ENCODE measurements around the gene LYSMD4.
A peak's percentile ranks its signal among the peaks of the same experiment; 100 is the strongest.

LYSMD4 gene

GRCh38 chr15:99704444-99704838 is 28.8 kb downstream of the LYSMD4 start:
- Histone ChIP-seq H3K9me3 (ENCODE audit: low read length) (no peaks in the 10 kb centered on the region), H3K27me3 (ENCODE audit: insufficient read depth, low read length) (no peaks in the 10 kb centered on the region), H4K20me1 (ENCODE audit: insufficient read depth, low read length) (no peaks in the 10 kb centered on the region), H3K4me2 (ENCODE audit: low read length) (no peak overlapping the region), H3K27ac (ENCODE audit: low read depth, low read length, poor library complexity, severe bottlenecking) (no peak overlapping the region), H3K79me2 (ENCODE audit: insufficient read depth, low read length) (no peaks in the 10 kb centered on the region), H3K4me1 (ENCODE audit: insufficient read depth, low read length, severe bottlenecking) (peaks cover 33% of the 10 kb centered on the region), H2AFZ (ENCODE audit: low read length) (no peak overlapping the region), H3K4me3 (ENCODE audit: low read depth, low read length, poor library complexity, severe bottlenecking) (no peak overlapping the region), H3K9ac (ENCODE audit: low read length) (no peak overlapping the region), H3K9me2 (ENCODE audit: low read depth, low read length) (no peaks in the 10 kb centered on the region), H3K36me3 (ENCODE audit: insufficient read depth, low read length) (peaks cover 9% of the 10 kb centered on the region; the same call in 1 of the 2 replicates), H3F3A (ENCODE audit: insufficient read depth, low read length) (no peaks in the 10 kb centered on the region)
- TF ChIP-seq CTCF (IDR thresholded peaks at IDR 0.05; ENCODE audit: low read length) (peak; percentile 79), EZH2 (IDR thresholded peaks at IDR 0.05; ENCODE audit: borderline replicate concordance, low read length) (no peak)

- no peaks in the 10 kb centered on the region for H3K9me3 ChIP-seq (ENCODE audit: low read length)
- peak overlapping the region; percentile 47 for H3K27ac ChIP-seq (ENCODE audit: low read depth, low read length, poor library complexity, severe bottlenecking)
- TF ChIP-seq CTCF (IDR thresholded peaks at IDR 0.05; ENCODE audit: low read length) (peak; percentile 43; the same call in 1 of the 2 replicates), EZH2 (IDR thresholded peaks at IDR 0.05; ENCODE audit: borderline replicate concordance, low read length) (no peak)
- no peak overlapping the region for H2AFZ ChIP-seq (ENCODE audit: low read length)
- H3K36me3 ChIP-seq (ENCODE audit: insufficient read depth, low read length): peaks cover 5% of the 10 kb centered on the region; the same call in 1 of the 2 replicates
- H3K4me1 ChIP-seq (ENCODE audit: insufficient read depth, low read length, severe bottlenecking): peaks cover 33% of the 10 kb centered on the region
- H4K20me1 ChIP-seq (ENCODE audit: insufficient read depth, low read length): no peaks in the 10 kb centered on the region
- H3K9me2 ChIP-seq (ENCODE audit: low read depth, low read length): no peaks in the 10 kb centered on the region
- no peaks in the 10 kb centered on the region for H3F3A ChIP-seq (ENCODE audit: insufficient read depth, low read length)
- no peaks in the 10 kb centered on the region for H3K79me2 ChIP-seq (ENCODE audit: insufficient read depth, low read length)
- no peak overlapping the region for H3K4me3 ChIP-seq (ENCODE audit: low read depth, low read length, poor library complexity, severe bottlenecking)
- no peak overlapping the region for H3K9ac ChIP-seq (ENCODE audit: low read length)
- H3K27me3 ChIP-seq (ENCODE audit: insufficient read depth, low read length): no peaks in the 10 kb centered on the region
- peak overlapping the region; percentile 2; the same call in 1 of the 2 replicates for H3K4me2 ChIP-seq (ENCODE audit: low read length)
Observed at GRCh38 chr15:99703603-99704443, 29.4 kb downstream of the LYSMD4 start.

GRCh38 chr15:99702895-99703602 is 30.2 kb downstream of the LYSMD4 start:
- H2AFZ ChIP-seq (ENCODE audit: low read length): no peak overlapping the region
- H3K27me3 ChIP-seq (ENCODE audit: insufficient read depth, low read length): no peaks in the 10 kb centered on the region
- H3K36me3 ChIP-seq (ENCODE audit: insufficient read depth, low read length): no peaks in the 10 kb centered on the region
- no peak overlapping the region for H3K9ac ChIP-seq (ENCODE audit: low read length)
- no peaks in the 10 kb centered on the region for H3K9me3 ChIP-seq (ENCODE audit: low read length)
- no peak overlapping the region; the same call in 1 of the 2 replicates for H3K4me2 ChIP-seq (ENCODE audit: low read length)
- no peaks in the 10 kb centered on the region for H4K20me1 ChIP-seq (ENCODE audit: insufficient read depth, low read length)
- no peaks in the 10 kb centered on the region for H3K79me2 ChIP-seq (ENCODE audit: insufficient read depth, low read length)
- TF ChIP-seq CTCF (IDR thresholded peaks at IDR 0.05; ENCODE audit: low read length): no peak
- no peak for TF ChIP-seq EZH2 (IDR thresholded peaks at IDR 0.05; ENCODE audit: borderline replicate concordance, low read length)
- peaks cover 33% of the 10 kb centered on the region for H3K4me1 ChIP-seq (ENCODE audit: insufficient read depth, low read length, severe bottlenecking)
- no peaks in the 10 kb centered on the region for H3K9me2 ChIP-seq (ENCODE audit: low read depth, low read length)
- H3F3A ChIP-seq (ENCODE audit: insufficient read depth, low read length): no peaks in the 10 kb centered on the region
- no peak overlapping the region for H3K4me3 ChIP-seq (ENCODE audit: low read depth, low read length, poor library complexity, severe bottlenecking)
- H3K27ac ChIP-seq (ENCODE audit: low read depth, low read length, poor library complexity, severe bottlenecking): peak overlapping the region; percentile 47

Measured in OCI-LY1 (cell line).